ENCODE data around the gene TBC1D22A. TPM values are rescaled to one million over a fixed set of nuclear protein-coding genes. Genes with fewer than 3 reads are reported as not detected.

The TBC1D22A gene
- total RNA-seq, 3 donors from 2014 or later, result 29.8 to 31.1 (median 29.9) TPM

DNA sequence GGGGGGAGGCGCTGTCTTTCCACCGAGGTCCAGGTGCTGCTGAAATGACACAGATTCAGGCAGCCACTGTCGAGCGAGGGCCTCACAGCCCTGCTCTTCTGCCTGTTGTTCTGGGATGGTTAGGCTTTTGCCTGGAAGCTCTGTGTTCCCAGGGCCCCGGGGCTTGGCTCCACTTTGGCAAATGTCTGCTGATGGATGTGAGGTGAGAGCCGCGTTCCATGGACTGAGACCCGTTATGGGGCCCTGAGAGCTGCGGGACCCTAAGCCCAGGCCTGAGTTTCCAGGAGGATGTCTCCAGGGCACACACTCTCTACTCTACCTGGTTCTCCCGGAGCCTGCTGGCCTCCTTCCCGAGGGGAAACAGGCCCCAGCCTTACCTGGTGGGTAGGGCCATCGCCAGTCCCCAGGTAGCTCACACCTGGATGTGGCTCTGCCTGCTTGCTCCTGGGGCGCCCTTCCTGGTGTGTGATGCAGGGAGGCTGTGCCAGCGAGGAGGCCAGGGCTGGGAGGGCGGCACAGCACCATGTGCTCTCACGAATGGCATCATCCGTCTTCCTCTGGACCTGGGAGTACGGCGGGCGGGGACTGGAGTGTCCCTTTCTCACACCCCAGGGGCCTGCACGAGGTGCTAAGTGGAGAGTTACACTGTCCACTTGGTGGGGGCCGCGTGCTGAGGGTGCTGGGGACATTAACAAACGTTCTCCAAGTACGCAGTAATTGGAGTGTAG lies 435.5 kb downstream of the TBC1D22A start:
- Mint-ChIP-seq H3K27me3 (ENCODE audit: low read depth) (no peaks in the 10 kb centered on the region), H3K36me3 (ENCODE audit: insufficient read depth) (no peaks in the 10 kb centered on the region), H3K9me3 (no peaks in the 10 kb centered on the region), H3K4me3 (no peak overlapping the region), H3K4me1 (ENCODE audit: low read depth) (no peaks in the 10 kb centered on the region)
- DNase-seq, result no peak
- ATAC-seq, result no peak

DNA sequence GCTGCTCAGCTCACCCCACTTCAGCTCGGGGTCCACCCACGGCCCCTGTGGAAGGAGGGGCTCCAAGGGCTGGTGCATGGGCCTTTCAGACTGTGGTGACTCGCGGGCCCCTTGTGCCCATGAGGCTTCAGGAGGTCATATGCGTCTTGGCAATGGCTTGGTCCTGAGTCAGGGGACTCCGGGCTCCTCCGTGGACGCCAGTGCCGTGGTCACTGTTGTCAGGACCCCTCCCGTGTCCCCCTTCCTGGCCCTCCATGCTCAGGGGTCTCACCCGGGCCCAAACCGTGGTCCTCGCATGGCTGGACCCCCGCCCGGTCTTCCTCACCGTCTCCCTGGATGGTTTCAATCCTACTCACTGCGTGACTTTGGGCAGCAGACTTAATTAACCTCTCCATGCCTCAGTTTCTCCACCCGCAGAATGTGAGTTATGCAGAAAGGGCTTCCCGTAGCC lies 436.4 kb downstream of the TBC1D22A start:
- Mint-ChIP-seq H3K9me3 (no peaks in the 10 kb centered on the region), H3K4me1 (ENCODE audit: low read depth) (no peaks in the 10 kb centered on the region), H3K4me3 (no peak overlapping the region), H3K36me3 (ENCODE audit: insufficient read depth) (no peaks in the 10 kb centered on the region), H3K27me3 (ENCODE audit: low read depth) (no peaks in the 10 kb centered on the region)
- ATAC-seq, result no peak
- no peak for DNase-seq

DNA sequence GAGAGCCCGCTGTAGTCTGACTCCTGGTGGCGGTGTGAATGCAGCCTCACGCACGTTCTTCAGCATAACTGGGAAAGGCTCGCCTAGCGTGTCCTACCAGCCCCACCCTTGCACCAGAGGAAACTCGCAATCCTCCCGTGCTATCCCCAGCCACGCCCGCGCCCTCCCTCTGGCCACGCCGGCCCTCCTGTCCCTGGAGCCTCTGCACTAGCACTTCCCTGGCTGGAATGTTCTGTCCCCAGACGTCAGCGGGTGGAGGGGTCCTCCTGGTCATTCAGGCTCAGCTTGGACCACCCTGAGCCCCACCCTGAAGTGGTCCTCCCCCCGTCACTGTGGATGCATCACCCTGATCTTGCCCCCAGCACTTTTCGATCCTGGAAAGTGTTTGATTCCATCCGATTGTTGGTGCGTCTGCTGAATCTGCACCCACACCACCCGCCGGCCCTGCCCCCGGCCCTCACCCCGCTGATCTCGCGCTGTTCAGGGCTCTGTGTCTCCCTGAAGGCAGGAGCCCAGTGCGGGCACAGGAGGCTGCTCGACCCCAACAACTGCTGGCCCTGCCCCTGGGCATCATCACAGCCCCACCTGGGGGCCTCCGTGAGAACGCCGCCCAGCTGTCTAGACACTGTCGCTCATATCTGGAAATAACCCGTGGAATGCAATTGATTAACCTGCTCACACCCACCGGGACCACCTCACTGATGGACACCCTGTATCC lies 437.0 kb downstream of the TBC1D22A start:
- H3K9me3 Mint-ChIP-seq, result no peaks in the 10 kb centered on the region
- ATAC-seq (no peak), DNase-seq (no peak)
- no peak overlapping the region for H3K4me3 Mint-ChIP-seq
- no peaks in the 10 kb centered on the region for H3K4me1 Mint-ChIP-seq (ENCODE audit: low read depth)
- no peaks in the 10 kb centered on the region for H3K27me3 Mint-ChIP-seq (ENCODE audit: low read depth)
- H3K36me3 Mint-ChIP-seq (ENCODE audit: insufficient read depth), result no peaks in the 10 kb centered on the region

DNA sequence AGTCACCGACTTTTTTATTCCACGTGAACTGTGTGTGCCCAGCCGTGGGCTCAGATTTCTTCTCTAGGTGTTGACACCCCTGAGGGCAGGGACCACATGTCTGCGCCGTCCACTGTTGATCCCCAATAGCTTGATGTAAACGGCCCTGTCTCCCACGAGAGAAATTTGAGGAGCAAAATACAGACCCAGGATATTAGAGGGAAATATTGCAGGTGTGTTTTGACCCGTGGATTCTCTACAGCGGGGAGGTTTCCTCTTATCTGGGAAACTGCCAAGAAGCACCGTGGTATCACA lies 437.5 kb downstream of the TBC1D22A start:
- no peak overlapping the region for H3K4me3 Mint-ChIP-seq
- no peaks in the 10 kb centered on the region for H3K27me3 Mint-ChIP-seq (ENCODE audit: low read depth)
- no peaks in the 10 kb centered on the region for H3K4me1 Mint-ChIP-seq (ENCODE audit: low read depth)
- no peaks in the 10 kb centered on the region for H3K36me3 Mint-ChIP-seq (ENCODE audit: insufficient read depth)
- no peak for DNase-seq
- ATAC-seq, result no peak
- no peaks in the 10 kb centered on the region for H3K9me3 Mint-ChIP-seq

DNA sequence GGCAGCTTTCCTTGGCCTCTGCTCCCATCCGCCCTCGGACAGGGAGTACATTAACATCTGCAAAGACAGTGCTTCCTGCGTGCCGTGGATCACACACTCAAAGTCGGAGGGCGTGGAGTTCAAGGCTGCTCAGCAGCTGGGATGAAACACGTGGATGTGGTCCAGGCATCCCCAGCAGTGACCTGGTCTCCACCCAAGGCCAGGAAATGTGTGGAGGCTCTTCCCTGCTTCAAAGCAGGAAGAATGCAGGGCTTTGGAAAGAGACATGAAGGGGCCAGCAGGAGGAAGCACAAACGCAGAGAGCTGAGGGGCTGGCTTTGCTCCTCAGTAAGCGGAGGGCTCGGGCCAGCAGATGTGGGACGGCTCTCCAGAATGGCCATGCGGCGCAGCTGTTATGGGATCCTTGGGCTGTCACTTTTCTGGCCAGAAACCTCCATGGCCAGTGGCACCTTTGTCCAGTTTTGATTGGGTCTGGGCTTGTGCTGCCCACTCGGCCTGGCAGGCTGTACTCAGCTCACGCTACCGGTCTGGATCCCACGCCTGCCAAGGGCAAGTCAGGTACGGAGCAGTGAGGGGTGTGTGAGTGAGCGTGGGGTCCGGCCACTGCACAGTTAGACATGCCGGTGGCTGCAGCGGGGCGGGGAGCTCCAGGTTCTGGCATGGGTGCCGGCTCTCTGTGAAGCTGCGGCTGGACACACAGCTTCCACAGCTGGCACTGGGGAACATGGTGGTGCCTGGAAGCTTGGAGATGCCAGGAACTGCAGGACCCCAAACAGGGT lies 438.0 kb downstream of the TBC1D22A start:
- Mint-ChIP-seq H3K36me3 (ENCODE audit: insufficient read depth) (no peaks in the 10 kb centered on the region), H3K9me3 (no peaks in the 10 kb centered on the region), H3K4me1 (ENCODE audit: low read depth) (no peaks in the 10 kb centered on the region), H3K4me3 (no peak overlapping the region), H3K27me3 (ENCODE audit: low read depth) (no peaks in the 10 kb centered on the region)
- DNase-seq (no peak), ATAC-seq (no peak)

DNA sequence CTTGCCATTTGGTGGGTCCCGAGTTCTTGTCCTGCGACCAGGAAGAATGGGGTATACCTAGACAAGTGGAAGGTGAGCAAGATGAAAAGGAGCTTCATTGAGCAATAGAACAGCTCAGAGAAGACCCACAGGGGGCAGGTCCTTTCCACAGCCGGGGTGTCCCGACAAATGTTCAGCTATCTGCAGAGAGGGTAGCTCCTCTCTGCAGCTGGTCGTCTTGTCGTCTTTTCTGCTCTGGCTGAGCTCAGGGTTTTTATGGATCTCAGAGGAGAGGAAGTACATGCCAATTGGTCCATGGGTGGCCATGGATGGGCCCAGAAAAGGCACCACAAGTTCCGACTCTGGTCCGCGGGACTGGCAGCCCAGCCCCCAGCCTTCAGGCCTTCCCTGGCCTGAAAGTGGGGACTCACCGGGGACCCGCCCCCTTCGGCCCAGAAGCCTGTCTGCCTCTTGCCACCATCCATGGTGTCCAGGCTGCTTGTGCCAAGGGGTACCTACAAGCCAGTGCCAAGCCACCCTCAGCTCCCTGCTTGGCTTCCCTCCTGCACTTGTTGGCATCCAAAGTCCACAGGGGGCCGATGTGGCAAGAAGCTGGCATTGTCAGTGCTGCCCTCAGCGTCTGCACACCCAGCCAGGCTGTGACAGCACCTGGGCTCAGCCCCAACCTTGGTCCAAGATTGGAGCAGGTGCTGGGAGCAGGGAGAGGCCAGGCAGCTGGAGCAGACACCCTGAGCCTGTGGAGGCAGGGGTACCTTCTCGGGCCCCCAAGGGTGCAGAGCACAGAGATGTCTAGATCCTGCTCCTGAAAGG lies 438.9 kb downstream of the TBC1D22A start:
- H3K4me1 Mint-ChIP-seq (ENCODE audit: low read depth), result no peaks in the 10 kb centered on the region
- no peaks in the 10 kb centered on the region for H3K36me3 Mint-ChIP-seq (ENCODE audit: insufficient read depth)
- DNase-seq, result no peak
- no peak for ATAC-seq
- no peaks in the 10 kb centered on the region for H3K27me3 Mint-ChIP-seq (ENCODE audit: low read depth)
- no peak overlapping the region for H3K4me3 Mint-ChIP-seq
- H3K9me3 Mint-ChIP-seq, result no peaks in the 10 kb centered on the region

DNA sequence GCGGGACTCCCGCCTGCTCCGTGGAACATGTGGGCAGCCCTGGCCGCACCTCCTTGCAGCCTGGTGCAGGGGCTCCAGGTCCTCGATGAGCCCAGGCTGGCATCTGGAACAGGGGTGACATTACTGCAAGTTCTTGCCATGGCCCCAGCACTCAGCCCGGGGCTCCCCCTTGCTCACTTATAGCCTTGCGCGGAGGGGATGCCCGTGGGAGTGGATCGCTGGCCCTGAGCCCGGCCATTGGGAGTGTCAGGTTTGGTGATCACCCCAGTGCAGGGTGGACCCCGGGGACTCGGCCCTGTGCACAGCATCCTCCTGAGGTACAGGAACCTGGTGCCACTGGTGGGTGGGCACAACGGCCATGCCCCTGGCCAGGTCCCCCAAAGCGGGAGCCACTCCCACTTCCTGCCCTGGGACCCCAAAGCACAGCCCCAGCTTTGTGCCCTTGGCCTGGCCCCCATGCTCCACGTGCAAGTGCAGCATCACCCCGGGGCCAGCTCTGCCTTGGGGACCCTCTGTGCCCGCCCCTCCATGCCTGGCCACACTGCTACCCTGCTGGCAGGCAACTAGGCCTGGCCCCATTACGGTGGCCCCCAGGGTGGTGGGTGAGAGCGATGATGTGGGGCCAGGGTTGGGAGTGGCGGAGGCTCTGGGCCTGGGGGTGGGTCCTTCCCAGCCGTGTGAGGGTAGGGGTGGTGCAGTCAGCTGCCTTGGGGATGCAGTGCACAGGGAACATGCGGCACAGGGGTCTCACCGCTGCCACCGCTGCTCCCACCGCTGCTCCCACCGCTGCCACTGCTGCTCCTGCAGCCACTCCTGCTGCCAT lies 439.8 kb downstream of the TBC1D22A start:
- ATAC-seq (no peak), DNase-seq (no peak)
- H3K27me3 Mint-ChIP-seq (ENCODE audit: low read depth), result no peaks in the 10 kb centered on the region
- no peaks in the 10 kb centered on the region for H3K36me3 Mint-ChIP-seq (ENCODE audit: insufficient read depth)
- H3K4me3 Mint-ChIP-seq, result no peak overlapping the region
- no peaks in the 10 kb centered on the region for H3K4me1 Mint-ChIP-seq (ENCODE audit: low read depth)
- no peaks in the 10 kb centered on the region for H3K9me3 Mint-ChIP-seq

DNA sequence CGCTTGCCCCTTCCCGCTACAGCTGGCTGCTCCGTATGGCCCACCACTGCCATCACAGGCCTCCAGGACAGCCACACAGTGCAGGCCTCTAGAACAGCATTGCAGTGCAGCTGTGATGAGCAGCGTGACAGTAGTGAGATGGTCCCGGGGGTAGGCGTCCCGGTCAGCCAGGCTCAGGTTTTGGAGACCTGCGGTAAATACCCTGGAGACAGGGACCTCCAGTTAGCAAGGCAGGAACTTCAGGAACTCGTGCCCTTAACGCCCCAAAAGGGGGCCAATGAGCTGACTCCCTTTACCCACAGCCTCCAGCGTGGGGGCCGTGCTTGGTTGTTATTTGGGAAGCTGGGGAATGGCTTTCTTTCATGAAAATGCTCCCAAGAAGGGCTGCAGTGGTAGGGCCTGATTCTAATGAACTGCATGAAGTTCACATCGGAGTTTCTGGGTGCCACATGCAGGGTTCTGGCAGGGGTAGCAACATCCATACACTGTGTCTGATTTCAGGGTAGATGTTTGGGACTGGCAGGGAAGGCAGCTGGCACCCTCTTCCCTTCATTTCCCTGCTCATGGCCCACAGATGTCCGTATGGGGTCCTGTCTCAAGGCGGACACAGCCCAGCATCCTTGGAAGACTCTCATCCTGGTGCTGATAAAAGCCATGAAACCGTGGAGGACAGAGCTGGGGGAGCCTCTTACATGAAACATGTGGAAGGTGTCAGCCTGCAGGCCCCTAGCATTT lies 440.5 kb downstream of the TBC1D22A start:
- DNase-seq (no peak), ATAC-seq (no peak)
- Mint-ChIP-seq H3K27me3 (ENCODE audit: low read depth) (no peaks in the 10 kb centered on the region), H3K36me3 (ENCODE audit: insufficient read depth) (no peaks in the 10 kb centered on the region), H3K9me3 (no peaks in the 10 kb centered on the region), H3K4me3 (no peak overlapping the region), H3K4me1 (ENCODE audit: low read depth) (no peaks in the 10 kb centered on the region)

DNA sequence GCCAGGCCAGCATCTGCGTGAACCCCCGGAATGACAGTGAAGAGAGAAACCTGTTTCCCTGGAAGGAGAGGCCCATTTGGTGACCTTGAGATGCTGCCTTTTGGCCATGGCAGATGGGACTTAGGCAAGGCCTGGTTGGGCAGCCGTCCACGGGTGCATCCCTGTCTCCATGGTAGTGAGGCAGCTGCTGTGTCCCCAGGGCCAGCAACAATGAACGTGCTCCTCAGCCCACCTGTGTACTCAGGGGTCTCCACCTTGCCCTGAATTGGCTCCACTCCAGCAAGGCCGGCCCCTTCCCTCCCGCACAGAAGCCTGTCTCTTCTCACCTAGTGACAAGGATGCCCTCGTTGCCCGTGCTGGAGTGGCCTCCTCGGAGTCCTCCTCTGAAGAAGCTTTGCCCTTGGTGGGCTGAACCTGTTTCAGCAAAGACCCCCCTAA lies 441.1 kb downstream of the TBC1D22A start:
- no peaks in the 10 kb centered on the region for H3K27me3 Mint-ChIP-seq (ENCODE audit: low read depth)
- H3K4me3 Mint-ChIP-seq, result no peak overlapping the region
- ATAC-seq (no peak), DNase-seq (no peak)
- no peaks in the 10 kb centered on the region for H3K9me3 Mint-ChIP-seq
- H3K36me3 Mint-ChIP-seq (ENCODE audit: insufficient read depth), result no peaks in the 10 kb centered on the region
- H3K4me1 Mint-ChIP-seq (ENCODE audit: low read depth), result no peaks in the 10 kb centered on the region

DNA sequence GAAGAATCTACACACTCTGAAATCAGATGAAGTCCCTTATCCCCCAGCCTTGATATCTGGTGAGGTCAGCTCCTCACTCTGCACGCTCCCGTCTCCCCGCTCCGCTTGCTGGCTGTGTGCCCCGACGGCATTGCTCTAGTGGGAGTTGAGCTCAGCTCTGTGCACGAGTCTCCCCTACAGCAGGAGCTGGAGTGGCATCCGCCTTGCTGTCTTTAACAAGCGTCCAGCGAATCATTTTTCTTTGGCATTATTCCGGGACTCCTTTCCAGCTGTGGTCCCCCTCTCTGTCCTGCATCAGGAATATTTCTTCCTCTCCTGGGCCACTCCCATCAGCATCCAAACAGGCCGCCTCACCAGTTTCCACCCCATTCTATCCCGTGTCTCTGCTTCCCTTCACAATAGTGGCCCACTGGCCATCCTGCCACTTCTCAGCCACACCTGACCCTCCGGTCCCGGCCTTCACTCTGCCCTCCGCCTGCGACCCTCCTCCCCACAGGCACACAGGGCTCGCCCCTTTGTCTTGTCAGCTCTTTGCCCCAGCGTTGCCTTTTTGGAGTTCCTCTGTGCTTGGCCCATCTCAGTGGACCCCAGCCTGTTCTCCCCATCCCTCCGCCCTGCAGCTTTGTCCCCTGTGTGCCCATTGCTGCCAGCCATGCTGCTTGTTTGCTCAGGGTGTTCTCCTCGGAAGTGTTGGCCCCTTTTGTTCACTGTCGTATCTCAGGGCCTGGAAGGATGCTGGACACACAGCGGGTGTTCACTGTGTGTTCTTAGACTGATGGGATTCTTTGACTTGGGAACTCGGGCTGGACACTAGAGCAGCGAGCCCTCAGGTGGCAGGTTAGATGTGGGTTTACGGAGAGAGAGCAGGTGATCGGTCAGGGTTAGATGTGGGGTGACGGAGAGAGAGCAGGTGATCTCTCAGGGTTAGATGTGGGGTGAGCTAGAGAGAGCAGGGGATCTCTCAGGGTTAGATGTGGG lies 441.8 kb downstream of the TBC1D22A start:
- no peaks in the 10 kb centered on the region for H3K4me1 Mint-ChIP-seq (ENCODE audit: low read depth)
- H3K4me3 Mint-ChIP-seq, result no peak overlapping the region

DNA sequence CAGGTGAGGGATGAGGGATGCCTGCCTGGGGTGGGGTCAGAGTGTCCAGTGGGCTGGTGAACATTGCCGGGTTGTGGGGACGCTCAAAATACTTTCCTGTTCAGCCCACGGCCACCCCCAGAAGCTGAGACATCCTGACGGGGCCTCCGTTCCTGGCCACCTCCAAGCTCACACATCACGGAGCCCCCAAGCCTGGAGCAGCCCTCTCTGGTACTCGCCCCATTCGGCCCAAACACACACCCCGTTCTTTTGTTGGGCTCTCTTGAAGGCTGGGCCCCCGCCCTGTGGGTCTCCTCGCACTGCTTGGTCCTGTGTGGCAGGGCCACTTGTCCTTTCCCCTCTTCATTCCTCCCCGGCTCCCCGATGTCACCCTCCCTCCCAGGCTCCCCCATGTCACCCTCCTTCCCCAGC lies 442.6 kb downstream of the TBC1D22A start:
- ATAC-seq, result no peak
- H3K27me3 Mint-ChIP-seq (ENCODE audit: low read depth), result no peaks in the 10 kb centered on the region
- no peak overlapping the region for H3K4me3 Mint-ChIP-seq
- DNase-seq, result no peak
- no peaks in the 10 kb centered on the region for H3K9me3 Mint-ChIP-seq
- no peaks in the 10 kb centered on the region for H3K4me1 Mint-ChIP-seq (ENCODE audit: low read depth)
- H3K36me3 Mint-ChIP-seq (ENCODE audit: insufficient read depth), result no peaks in the 10 kb centered on the region

More for the DNA sequence above, 441.8 kb downstream of the TBC1D22A start:
- Mint-ChIP-seq H3K27me3 (ENCODE audit: low read depth) (no peaks in the 10 kb centered on the region), H3K36me3 (ENCODE audit: insufficient read depth) (no peaks in the 10 kb centered on the region), H3K9me3 (no peaks in the 10 kb centered on the region)
- ATAC-seq (no peak), DNase-seq (no peak)

DNA sequence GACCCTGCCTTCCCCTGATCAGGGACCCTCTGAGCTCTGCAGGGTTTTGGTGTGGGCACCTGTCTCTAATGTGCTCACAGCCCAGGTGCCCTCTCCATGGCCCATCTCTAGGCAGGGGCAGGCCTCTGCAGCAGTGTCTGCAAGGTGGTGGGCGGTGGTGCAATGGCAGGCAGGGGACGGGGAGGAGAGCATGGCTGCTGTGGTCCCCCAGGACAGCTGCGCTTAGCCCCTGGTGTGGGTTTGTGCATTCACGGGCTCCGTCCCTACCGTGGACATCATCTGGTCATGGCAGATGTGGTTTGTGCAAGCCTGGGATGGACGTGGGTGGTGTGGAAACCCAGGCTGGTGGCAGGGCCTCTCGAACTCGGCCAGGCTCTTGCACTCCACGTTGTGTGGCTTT lies 443.1 kb downstream of the TBC1D22A start:
- no peaks in the 10 kb centered on the region for H3K27me3 Mint-ChIP-seq (ENCODE audit: low read depth)
- ATAC-seq (no peak), DNase-seq (no peak)
- H3K4me3 Mint-ChIP-seq, result no peak overlapping the region
- H3K4me1 Mint-ChIP-seq (ENCODE audit: low read depth), result no peaks in the 10 kb centered on the region
- H3K9me3 Mint-ChIP-seq, result no peaks in the 10 kb centered on the region
- H3K36me3 Mint-ChIP-seq (ENCODE audit: insufficient read depth), result no peaks in the 10 kb centered on the region

Measured in activated T-cell treated with anti-CD3 and anti-CD28 coated beads, Interleukin-2, amount 50 U/mL, for 4 hours (primary cell).